Testis (tissue), 2 donors: Measurements from ENCODE around the gene C8G.

ENCODE experiments used
- POLR2A ChIP-seq: fragments of 450-650 bp; IDR thresholded peaks from one replicate; pipeline ENCODE4 v1.6.1; 2017; ENCODE audit warnings: antibody characterized with exemption, mild to moderate bottlenecking, moderate library complexity
- TF ChIP-seq, protein P1 (sequence below), 3 experiments: fragments of 450-650 bp in 2 of 3; fragments of 200-600 bp in 1 of 3; sonication (generic) in 1 of 3; IDR thresholded peaks; one replicate each; pipeline ENCODE4 v1.5.1; 2016 to 2019; ENCODE audit warnings: antibody characterized with exemption in 3 of 3, mild to moderate bottlenecking in 2 of 3, moderate library complexity in 1 of 3

DNA sequence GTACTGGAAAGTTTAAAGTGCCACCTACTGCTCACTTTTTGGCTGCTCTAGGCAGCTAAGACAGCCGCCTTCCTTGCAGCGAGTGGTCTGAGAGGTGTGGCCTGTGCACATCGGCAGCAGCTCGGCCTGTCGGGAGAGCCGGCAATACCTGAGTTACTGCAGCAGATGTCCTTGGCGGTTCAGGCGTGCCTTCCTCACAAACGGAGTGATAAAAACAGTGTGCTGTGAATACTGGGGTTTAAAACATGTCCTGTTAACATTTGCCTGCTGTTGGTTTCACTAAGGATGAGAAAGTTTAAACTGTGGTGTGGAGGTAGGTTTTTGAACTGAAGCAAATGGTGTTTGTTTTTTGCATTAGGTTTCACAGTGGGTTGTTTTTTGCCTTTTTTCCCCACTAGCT is 45.8 kb upstream of the C8G start:
- TF ChIP-seq, protein P1, sequence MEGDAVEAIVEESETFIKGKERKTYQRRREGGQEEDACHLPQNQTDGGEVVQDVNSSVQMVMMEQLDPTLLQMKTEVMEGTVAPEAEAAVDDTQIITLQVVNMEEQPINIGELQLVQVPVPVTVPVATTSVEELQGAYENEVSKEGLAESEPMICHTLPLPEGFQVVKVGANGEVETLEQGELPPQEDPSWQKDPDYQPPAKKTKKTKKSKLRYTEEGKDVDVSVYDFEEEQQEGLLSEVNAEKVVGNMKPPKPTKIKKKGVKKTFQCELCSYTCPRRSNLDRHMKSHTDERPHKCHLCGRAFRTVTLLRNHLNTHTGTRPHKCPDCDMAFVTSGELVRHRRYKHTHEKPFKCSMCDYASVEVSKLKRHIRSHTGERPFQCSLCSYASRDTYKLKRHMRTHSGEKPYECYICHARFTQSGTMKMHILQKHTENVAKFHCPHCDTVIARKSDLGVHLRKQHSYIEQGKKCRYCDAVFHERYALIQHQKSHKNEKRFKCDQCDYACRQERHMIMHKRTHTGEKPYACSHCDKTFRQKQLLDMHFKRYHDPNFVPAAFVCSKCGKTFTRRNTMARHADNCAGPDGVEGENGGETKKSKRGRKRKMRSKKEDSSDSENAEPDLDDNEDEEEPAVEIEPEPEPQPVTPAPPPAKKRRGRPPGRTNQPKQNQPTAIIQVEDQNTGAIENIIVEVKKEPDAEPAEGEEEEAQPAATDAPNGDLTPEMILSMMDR (IDR thresholded peaks at IDR 0.05) = no peak
- TF ChIP-seq POLR2A = no peak
